K562 (cell line): Measurements from ENCODE around the gene NPAS1. TPM values are rescaled to one million over a fixed set of nuclear protein-coding genes. Genes with fewer than 3 reads are reported as not detected.

ENCODE experiments used
- ARID3A ChIP-seq: IDR thresholded peaks from 2 replicates; pipeline ENCODE4 v1.6.1; 2012; ENCODE audit warnings: low read depth, low read length, improper control_type of control experiment, borderline replicate concordance
- ARID4B ChIP-seq: sonication (generic); formaldehyde crosslinking; IDR thresholded peaks from 2 replicates; pipeline ENCODE4 v1.8.0; 2022; ENCODE audit warnings: mild to moderate bottlenecking, missing genetic modification reagents
- CTCF ChIP-seq, 3 experiments: IDR thresholded peaks in 2 of 3; conservative IDR thresholded peaks in 1 of 3; 2 replicates each; pipeline ENCODE4 v1.5.1; 2011 to 2012; ENCODE audit warnings: low read length in 3 of 3, mild to moderate bottlenecking in 3 of 3, control low read depth in 2 of 3, improper control_type of control experiment in 1 of 3, inconsistent platforms in 1 of 3, low read depth in 1 of 3, mixed read lengths in 1 of 3, moderate library complexity in 1 of 3; ENCODE audit not compliant: insufficient read depth in 2 of 3
- E4F1 ChIP-seq: fragments of 250-450 bp; sonication (Bioruptor Pico); IDR thresholded peaks from 2 replicates; pipeline ENCODE4 v1.5.0; 2021; ENCODE audit warnings: mild to moderate bottlenecking, borderline replicate concordance
- FOXA1 ChIP-seq: fragments of 450-650 bp; IDR thresholded peaks from 2 replicates; pipeline ENCODE4 v1.6.1; 2016; ENCODE audit warnings: mild to moderate bottlenecking, borderline replicate concordance
- HMGN3 ChIP-seq: IDR thresholded peaks from 2 replicates; pipeline ENCODE4 v1.6.1; 2011; ENCODE audit warnings: borderline replicate concordance, low read depth, mild to moderate bottlenecking, mixed read lengths, low read length; ENCODE audit not compliant: insufficient read length; ENCODE audit errors: extremely low read depth
- LCOR ChIP-seq: sonication (generic); formaldehyde crosslinking; IDR thresholded peaks from 2 replicates; pipeline ENCODE4 v1.8.0; 2022; ENCODE audit warnings: mild to moderate bottlenecking, missing genetic modification reagents
- NFIC ChIP-seq: fragments of 450-650 bp; IDR thresholded peaks from 2 replicates; pipeline ENCODE4 v1.6.1; 2017; ENCODE audit warnings: mild to moderate bottlenecking, inconsistent platforms
- RNF219 ChIP-seq: fragments of 250-450 bp; sonication (Bioruptor Pico); IDR thresholded peaks from 2 replicates; pipeline ENCODE4 v1.5.0; 2022; ENCODE audit warnings: mild to moderate bottlenecking
- SLC30A9 ChIP-seq: fragments of 250-450 bp; sonication (Bioruptor Pico); IDR thresholded peaks from 2 replicates; pipeline ENCODE4 v1.8.0; 2022; ENCODE audit warnings: mild to moderate bottlenecking, moderate library complexity
- SREBF2 ChIP-seq: sonication (generic); formaldehyde crosslinking; IDR thresholded peaks from 2 replicates; pipeline ENCODE4 v1.4.0; 2020; ENCODE audit warnings: mild to moderate bottlenecking, missing genetic modification reagents
- ZNF311 ChIP-seq: fragments of 250-450 bp; sonication (Bioruptor Pico); IDR thresholded peaks from 2 replicates; pipeline ENCODE4 v1.4.0; 2020; ENCODE audit warnings: mild to moderate bottlenecking, moderate library complexity
- ZNF696 ChIP-seq: fragments of 250-450 bp; sonication (Bioruptor Pico); conservative IDR thresholded peaks from 2 replicates; pipeline ENCODE4 v1.4.0; 2020; ENCODE audit warnings: mild to moderate bottlenecking, moderate library complexity
- ZNF785 ChIP-seq: fragments of 250-450 bp; sonication (Bioruptor Pico); IDR thresholded peaks from 2 replicates; pipeline ENCODE4 v1.4.0; 2020; ENCODE audit warnings: mild to moderate bottlenecking
- polyA plus RNA-seq, 8 experiments: library from polyadenylated mRNA; depleted of rRNA in 4 of 8; stranded (reverse) in 5 of 8; unstranded in 3 of 8; fragments of >200 nt; fragmentation: Nextera tagmentation in 2 of 8; fragmentation: Illumina TruSeq in 1 of 8; extraction: Ambion mirVana in 2 of 8; extraction: Trizol in 1 of 8; gene quantifications; 2 replicates each; pipeline versions ENCODE4 v1.2.1 to v1.2.3, GENCODE V29; 2011 to 2014; ENCODE audit warnings: inconsistent platforms in 1 of 8, missing spikeins in 1 of 8
- total RNA-seq, 7 experiments: library from RNA; depleted of rRNA in 6 of 7; stranded (reverse); fragments of >200 nt in 6 of 7; fragmentation: Illumina TruSeq in 2 of 7; extraction: Trizol in 2 of 7; gene quantifications; 2 replicates each; pipeline versions ENCODE4 v1.2.1 to v1.2.3, GENCODE V29; 2011 to 2021; ENCODE audit warnings: low replicate concordance in 1 of 7

Gene NPAS1
- total and polyA plus RNA-seq, 9 of the 15 experiments (the other 6 are each of a cell fraction or from before 2014, with no cell fraction given), result 0.58 to 5.3 (median 2.0) TPM; not detected in 2

- no peak for TF ChIP-seq ARID4B
- no peak for TF ChIP-seq E4F1
- no peak for TF ChIP-seq ZNF696 (CRISPR knock-in tag)
- TF ChIP-seq LCOR, result no peak
- TF ChIP-seq HMGN3, result peak; percentile 70
- TF ChIP-seq ARID3A, result no peak
- no peak for TF ChIP-seq RNF219 (CRISPR knock-in tag)
- no peak for TF ChIP-seq FOXA1
- peak; percentile 94 to 98 (median 97) for TF ChIP-seq CTCF (IDR thresholded peaks at IDR 0.05 in 2 of 3, conservative IDR thresholded peaks at IDR 0.05 in 1 of 3; ENCODE audit: insufficient read depth in 2 of 3, low read depth in 1 of 3, low read length in 3 of 3)
- no peak for TF ChIP-seq ZNF785 (CRISPR knock-in tag)
- no peak for TF ChIP-seq SREBF2 (CRISPR knock-in tag)
- peak; percentile 69 for TF ChIP-seq NFIC
- TF ChIP-seq SLC30A9 (CRISPR knock-in tag), result no peak
- no peak for TF ChIP-seq ZNF311 (CRISPR knock-in tag)
These were observed 6.6 kb upstream of the NPAS1 start (continued) for GRCh38 chr19:47013041-47013517.
